Loucy (cell line): Measurements from ENCODE around the gene MED13L.
"Not testable (repeated sequence)": the region's sequence is repeated elsewhere in the genome, so short reads cannot be mapped to it uniquely, and the experiment has no call there.

Source experiments
- H2AFZ ChIP-seq: fragments of 200-600 bp; sonication (generic); 2 replicates; pipeline ENCODE4 v1.6.0; 2016; ENCODE audit warnings: antibody characterized with exemption, mild to moderate bottlenecking, low read length, moderate library complexity
- H3F3A ChIP-seq: fragments of 200-600 bp; 2 replicates; pipeline ENCODE4 v1.6.0; 2016; ENCODE audit warnings: antibody characterized with exemption, low read depth, mild to moderate bottlenecking
- H3K27me3 ChIP-seq: fragments of 200-600 bp; sonication (generic); 2 replicates; pipeline ENCODE4 v1.6.1; 2014; ENCODE audit warnings: low read length, mild to moderate bottlenecking; ENCODE audit not compliant: insufficient read depth, poor library complexity, severe bottlenecking
- H3K36me3 ChIP-seq: fragments of 200-600 bp; sonication (generic); 2 replicates; pipeline ENCODE4 v1.6.1; 2016; ENCODE audit warnings: low read length; ENCODE audit not compliant: insufficient read depth
- H3K4me1 ChIP-seq: fragments of 200-600 bp; sonication (generic); 2 replicates; pipeline ENCODE4 v1.5.1; 2014; ENCODE audit warnings: low read length, mild to moderate bottlenecking; ENCODE audit not compliant: insufficient read depth, poor library complexity, severe bottlenecking
- H3K4me2 ChIP-seq: fragments of 200-600 bp; sonication (generic); 2 replicates; pipeline ENCODE4 v1.6.0; 2014; ENCODE audit warnings: antibody characterized with exemption, low read length, low read depth, mild to moderate bottlenecking; ENCODE audit not compliant: poor library complexity, severe bottlenecking
- H3K4me3 ChIP-seq: fragments of 200-600 bp; sonication (generic); 2 replicates; pipeline ENCODE4 v1.5.1; 2014; ENCODE audit warnings: low read length, mild to moderate bottlenecking, mixed read lengths; ENCODE audit not compliant: poor library complexity, severe bottlenecking
- H3K79me2 ChIP-seq: fragments of 200-600 bp; sonication (generic); 2 replicates; pipeline ENCODE4 v1.6.1; 2014; ENCODE audit warnings: low read length; ENCODE audit not compliant: insufficient read depth
- H3K9ac ChIP-seq: fragments of 200-600 bp; sonication (generic); 2 replicates; pipeline ENCODE4 v1.6.0; 2014; ENCODE audit warnings: mild to moderate bottlenecking, low read depth, low read length, moderate library complexity; ENCODE audit not compliant: poor library complexity, severe bottlenecking
- H3K9me2 ChIP-seq: fragments of 200-600 bp; sonication (generic); replicated peaks from 2 replicates; pipeline ENCODE4 v1.6.1; 2016; ENCODE audit warnings: low read depth, low read length, mixed read lengths
- H3K9me3 ChIP-seq: fragments of 200-600 bp; sonication (generic); 2 replicates; pipeline ENCODE4 v1.6.1; 2014; ENCODE audit warnings: mild to moderate bottlenecking, antibody characterized with exemption, low read length, low read depth; ENCODE audit not compliant: insufficient read depth
- H4K20me1 ChIP-seq: fragments of 200-600 bp; sonication (generic); 2 replicates; pipeline ENCODE4 v1.6.0; 2014; ENCODE audit warnings: antibody characterized with exemption, low read length, mild to moderate bottlenecking; ENCODE audit not compliant: insufficient read depth, poor library complexity, severe bottlenecking
- EZH2phosphoT487 ChIP-seq: fragments of 200-600 bp; IDR thresholded peaks from 2 replicates; pipeline ENCODE4 v1.6.1; 2018; ENCODE audit warnings: antibody characterized with exemption, mild to moderate bottlenecking, moderate library complexity, borderline replicate concordance
- TF ChIP-seq, protein P1 (sequence below): fragments of 200-600 bp; sonication (generic); conservative IDR thresholded peaks from 2 replicates; pipeline ENCODE4 v1.5.1; 2014; ENCODE audit warnings: mild to moderate bottlenecking, antibody characterized with exemption, low read length

MED13L gene

DNA sequence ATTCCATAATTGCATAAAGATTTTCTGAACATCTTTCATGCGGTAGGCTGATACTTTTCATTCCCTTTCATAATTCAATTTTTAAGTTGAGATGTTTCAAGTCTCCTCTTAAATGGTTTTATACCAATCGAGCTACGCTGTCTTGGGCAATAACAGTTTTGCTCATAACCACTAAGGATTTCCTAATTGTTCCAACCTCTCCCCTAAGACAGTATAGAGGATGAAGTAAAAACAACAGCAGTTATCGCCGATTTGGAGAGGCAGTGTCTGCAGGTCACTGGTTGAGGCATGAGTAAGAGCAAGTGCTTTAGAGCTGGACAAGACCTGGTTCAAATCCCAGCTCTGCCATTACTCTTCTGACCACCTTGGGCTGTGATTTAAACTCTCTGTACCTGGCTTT, 6.9 kb upstream of the MED13L start:
- Histone ChIP-seq H3K9me2 (no peaks in the 10 kb centered on the region), H3K79me2 (no peaks in the 10 kb centered on the region), H3K4me2 (no peak overlapping the region), H3K27me3 (no peaks in the 10 kb centered on the region), H3K9ac (no peak overlapping the region), H4K20me1 (no peaks in the 10 kb centered on the region), H3K36me3 (no peaks in the 10 kb centered on the region), H2AFZ (no peak overlapping the region), H3K4me1 (peaks cover 5% of the 10 kb centered on the region), H3K4me3 (no peak overlapping the region), H3F3A (no peaks in the 10 kb centered on the region), H3K9me3 (no peaks in the 10 kb centered on the region)
- no peak for TF ChIP-seq EZH2phosphoT487
- TF ChIP-seq, protein P1, sequence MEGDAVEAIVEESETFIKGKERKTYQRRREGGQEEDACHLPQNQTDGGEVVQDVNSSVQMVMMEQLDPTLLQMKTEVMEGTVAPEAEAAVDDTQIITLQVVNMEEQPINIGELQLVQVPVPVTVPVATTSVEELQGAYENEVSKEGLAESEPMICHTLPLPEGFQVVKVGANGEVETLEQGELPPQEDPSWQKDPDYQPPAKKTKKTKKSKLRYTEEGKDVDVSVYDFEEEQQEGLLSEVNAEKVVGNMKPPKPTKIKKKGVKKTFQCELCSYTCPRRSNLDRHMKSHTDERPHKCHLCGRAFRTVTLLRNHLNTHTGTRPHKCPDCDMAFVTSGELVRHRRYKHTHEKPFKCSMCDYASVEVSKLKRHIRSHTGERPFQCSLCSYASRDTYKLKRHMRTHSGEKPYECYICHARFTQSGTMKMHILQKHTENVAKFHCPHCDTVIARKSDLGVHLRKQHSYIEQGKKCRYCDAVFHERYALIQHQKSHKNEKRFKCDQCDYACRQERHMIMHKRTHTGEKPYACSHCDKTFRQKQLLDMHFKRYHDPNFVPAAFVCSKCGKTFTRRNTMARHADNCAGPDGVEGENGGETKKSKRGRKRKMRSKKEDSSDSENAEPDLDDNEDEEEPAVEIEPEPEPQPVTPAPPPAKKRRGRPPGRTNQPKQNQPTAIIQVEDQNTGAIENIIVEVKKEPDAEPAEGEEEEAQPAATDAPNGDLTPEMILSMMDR: no peak

DNA sequence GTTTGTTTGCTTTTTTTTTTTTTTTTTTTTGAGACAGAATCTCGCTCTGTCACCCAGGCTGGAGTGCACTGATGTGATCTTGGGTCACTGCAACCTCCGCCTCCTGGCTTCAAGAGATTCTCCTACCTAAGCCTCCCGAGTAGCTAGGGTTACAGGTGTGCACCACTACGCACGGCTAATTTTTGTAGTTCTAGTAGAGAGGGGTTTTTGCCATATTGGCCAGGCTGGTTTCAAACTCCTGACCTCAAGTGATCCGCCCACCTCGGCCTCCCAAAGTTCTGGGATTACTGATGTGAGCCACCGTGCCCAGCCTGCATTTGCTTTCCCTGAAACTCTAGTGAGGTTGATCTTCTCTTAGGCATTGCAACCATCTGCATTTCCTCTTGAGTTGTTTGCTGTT, 6.4 kb upstream of the MED13L start:
- H3F3A ChIP-seq, H3K9ac ChIP-seq, H3K4me2 ChIP-seq, H3K4me1 ChIP-seq, H3K9me3 ChIP-seq, H3K4me3 ChIP-seq, H3K36me3 ChIP-seq, H3K79me2 ChIP-seq, H4K20me1 ChIP-seq, H3K9me2 ChIP-seq, H2AFZ ChIP-seq, H3K27me3 ChIP-seq: not testable (repeated sequence)

- Histone ChIP-seq H3K4me1 (peaks cover 8% of the 10 kb centered on the region), H3K4me3 (no peak overlapping the region), H3K9ac (no peak overlapping the region), H3K9me3 (no peaks in the 10 kb centered on the region), H3K79me2 (no peaks in the 10 kb centered on the region), H3F3A (no peaks in the 10 kb centered on the region), H4K20me1 (no peaks in the 10 kb centered on the region), H3K27me3 (no peaks in the 10 kb centered on the region), H3K9me2 (no peaks in the 10 kb centered on the region), H3K36me3 (no peaks in the 10 kb centered on the region), H3K4me2 (no peak overlapping the region), H2AFZ (no peak overlapping the region)
- TF ChIP-seq, protein P1: no peak
- TF ChIP-seq EZH2phosphoT487: no peak
These were observed 5.1 kb upstream of the MED13L start for GRCh38 chr12:116282371-116283286.
